Measurements from ENCODE around the gene DHX15. TPM values are rescaled to one million over a fixed set of nuclear protein-coding genes. Genes with fewer than 3 reads are reported as not detected.

DHX15 gene
- total and polyA plus RNA-seq, 8 donors, result 47.5 to 699 (median 127) TPM

DNA sequence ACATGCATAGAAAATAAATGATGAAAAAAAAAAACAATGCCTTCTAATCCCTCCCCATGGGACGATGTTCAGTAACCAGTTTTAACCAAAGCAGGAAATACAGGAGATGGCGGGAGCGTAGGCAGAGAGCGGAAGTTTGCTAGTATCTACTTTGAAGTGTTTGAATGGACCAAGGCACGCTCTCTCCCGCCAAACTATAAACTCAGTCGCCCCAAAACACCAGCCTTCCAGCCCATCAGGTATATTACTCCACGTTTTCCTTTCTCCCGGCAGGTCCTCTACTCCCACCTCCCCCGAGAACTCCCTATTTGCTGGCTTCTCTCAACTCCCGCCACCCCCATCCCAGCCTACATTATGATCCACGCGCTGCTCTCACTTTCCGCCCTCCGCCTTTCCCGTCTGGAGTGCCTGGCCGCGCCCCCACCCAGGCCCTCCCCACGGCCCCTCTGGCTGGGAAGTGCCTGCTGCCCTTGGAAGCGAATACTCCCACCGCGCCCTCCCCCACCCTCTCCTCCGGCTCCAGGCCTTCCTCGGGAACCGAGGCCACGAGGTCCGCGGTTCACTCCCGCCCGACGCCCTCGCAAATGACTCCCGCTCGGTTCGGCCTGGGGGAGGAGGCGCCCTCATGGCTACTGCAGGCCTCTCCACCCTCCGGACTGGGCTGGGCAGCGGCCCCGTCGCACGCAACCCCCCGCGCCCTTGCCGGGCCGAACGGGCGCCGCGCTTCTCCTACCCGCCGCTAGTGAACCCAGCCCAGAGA is 723 bp downstream of the DHX15 start:
- intact Hi-C loops (cut with DNase I; ENCODE audit: low total_unique reads), result no loop called here
- Histone ChIP-seq H3K36me3 (peaks cover 0 to 10% (median 4%) of the 10 kb centered on the region in 4 donors), H3K27me3 (no peaks in the 10 kb centered on the region), H3K27ac (peak overlapping the region; percentile 99 to 100 (median 99)), H3K9me3 (no peaks in the 10 kb centered on the region), H3K4me3 (peak overlapping the region; percentile 96 to 100 (median 98)), H3K4me1 (peaks cover 30 to 55% (median 44%) of the 10 kb centered on the region in 4 donors)
- WGBS, 5 donors, result 0 to 1% (median 1%) methylated on average over 28 to 51 of the region's 51 CpGs
- TF ChIP-seq, protein P1, sequence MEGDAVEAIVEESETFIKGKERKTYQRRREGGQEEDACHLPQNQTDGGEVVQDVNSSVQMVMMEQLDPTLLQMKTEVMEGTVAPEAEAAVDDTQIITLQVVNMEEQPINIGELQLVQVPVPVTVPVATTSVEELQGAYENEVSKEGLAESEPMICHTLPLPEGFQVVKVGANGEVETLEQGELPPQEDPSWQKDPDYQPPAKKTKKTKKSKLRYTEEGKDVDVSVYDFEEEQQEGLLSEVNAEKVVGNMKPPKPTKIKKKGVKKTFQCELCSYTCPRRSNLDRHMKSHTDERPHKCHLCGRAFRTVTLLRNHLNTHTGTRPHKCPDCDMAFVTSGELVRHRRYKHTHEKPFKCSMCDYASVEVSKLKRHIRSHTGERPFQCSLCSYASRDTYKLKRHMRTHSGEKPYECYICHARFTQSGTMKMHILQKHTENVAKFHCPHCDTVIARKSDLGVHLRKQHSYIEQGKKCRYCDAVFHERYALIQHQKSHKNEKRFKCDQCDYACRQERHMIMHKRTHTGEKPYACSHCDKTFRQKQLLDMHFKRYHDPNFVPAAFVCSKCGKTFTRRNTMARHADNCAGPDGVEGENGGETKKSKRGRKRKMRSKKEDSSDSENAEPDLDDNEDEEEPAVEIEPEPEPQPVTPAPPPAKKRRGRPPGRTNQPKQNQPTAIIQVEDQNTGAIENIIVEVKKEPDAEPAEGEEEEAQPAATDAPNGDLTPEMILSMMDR (IDR thresholded peaks at IDR 0.05), result no peak
- no peak for TF ChIP-seq EP300 (IDR thresholded peaks at IDR 0.05)
- peak; percentile 46 to 89 for DNase-seq

DNA sequence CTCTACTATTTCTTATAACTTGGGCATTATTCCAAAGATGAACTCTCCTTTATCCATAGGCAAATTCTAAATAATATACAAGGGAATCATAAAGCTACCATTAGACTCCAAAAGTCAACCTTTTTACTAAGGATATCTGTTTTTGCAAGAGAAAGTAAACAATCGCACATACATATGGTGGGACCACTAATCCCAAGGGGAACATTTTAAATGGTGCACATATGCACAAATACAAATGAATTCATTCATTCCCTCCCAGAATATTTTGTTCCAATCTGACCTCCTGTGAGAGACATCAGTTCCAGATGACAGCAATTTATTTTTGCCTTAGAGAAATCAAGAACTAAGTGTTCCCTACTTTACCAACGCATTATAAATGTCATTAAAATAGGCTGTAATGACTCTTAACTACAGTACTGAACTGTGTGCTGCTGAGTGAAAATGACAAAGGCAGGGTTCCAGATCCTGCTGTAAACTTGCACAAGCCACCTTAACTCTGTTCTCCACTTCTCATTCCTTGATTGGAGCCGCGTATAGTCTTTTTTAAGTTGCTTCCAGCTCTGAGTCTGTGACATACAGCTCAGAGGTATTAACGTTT is 2.0 kb downstream of the DHX15 start:
- H3K4me1 ChIP-seq, result peaks cover 39 to 64% (median 54%) of the 10 kb centered on the region in 4 donors
- peak overlapping the region in 4 of 5 donors; percentile 99 to 100 (median 99) for H3K27ac ChIP-seq
- H3K27me3 ChIP-seq, result no peaks in the 10 kb centered on the region
- TF ChIP-seq, protein P1 (IDR thresholded peaks at IDR 0.05), result no peak
- no peak for TF ChIP-seq EP300 (IDR thresholded peaks at IDR 0.05)
- no peak for TF ChIP-seq POLR2AphosphoS5 (IDR thresholded peaks at IDR 0.05)
- TF ChIP-seq POLR2A (IDR thresholded peaks at IDR 0.05), result no peak
- no peaks in the 10 kb centered on the region for H3K9me3 ChIP-seq
- H3K36me3 ChIP-seq, result peaks cover 0 to 10% (median 4%) of the 10 kb centered on the region in 4 donors
- 8 to 11% (median 8%) methylated on average over 5 of the region's 5 CpGs for WGBS, 5 donors
- peak in 1 of 2 donors; percentile 35 for DNase-seq
- intact Hi-C loops (cut with DNase I; ENCODE audit: low total_unique reads), result no loop called here
- H3K4me3 ChIP-seq, result peak overlapping the region; percentile 96 to 100 (median 98)

DNA sequence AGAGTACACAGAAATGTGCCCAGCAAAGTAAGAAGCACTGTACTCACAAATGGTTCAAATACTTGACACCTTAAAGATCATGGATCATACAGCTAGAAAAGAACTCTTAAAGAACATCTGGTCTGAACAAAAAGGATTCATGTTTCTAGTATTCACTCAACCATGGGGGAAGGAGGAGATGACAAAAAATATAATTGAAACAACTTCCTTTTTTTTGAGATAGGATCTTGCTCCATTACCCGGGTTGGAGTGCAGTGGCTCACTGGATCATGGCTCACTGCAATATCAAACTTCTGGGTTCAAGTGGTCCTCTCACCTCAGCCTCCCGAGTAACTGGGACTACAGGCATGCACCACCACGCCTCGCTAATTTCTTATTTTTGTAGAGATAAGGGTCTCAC is 6.0 kb downstream of the DHX15 start:
- WGBS, 5 donors, result 73 to 81% (median 78%) methylated on average over 4 of the region's 4 CpGs
- intact Hi-C loops (cut with DNase I; ENCODE audit: low total_unique reads), result no loop called here
- peaks cover 47 to 96% (median 63%) of the 10 kb centered on the region in 4 donors for H3K4me1 ChIP-seq

DNA sequence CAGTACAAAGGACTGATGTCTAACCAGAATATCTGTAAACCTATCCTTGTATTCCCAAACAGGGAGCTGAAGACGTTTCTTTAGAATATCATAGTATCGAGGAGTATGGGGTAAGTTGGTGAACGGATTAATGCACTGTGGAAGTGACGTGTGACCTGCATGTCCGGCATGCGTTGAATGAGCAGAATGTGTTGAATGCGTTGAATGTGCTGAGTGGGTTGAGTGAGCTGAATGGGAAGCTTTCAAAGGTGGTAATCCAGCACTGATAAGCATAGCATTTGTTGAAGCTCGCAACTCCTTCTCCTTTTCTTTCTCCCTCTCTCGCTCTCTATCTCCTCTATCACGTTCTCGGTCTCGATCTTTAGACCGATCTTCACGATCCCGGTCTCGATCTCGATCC is 8.1 kb downstream of the DHX15 start:
- intact Hi-C loops (cut with DNase I; ENCODE audit: low total_unique reads), result no loop called here
- H3K9me3 ChIP-seq, result no peaks in the 10 kb centered on the region
- H3K27me3 ChIP-seq, result no peaks in the 10 kb centered on the region
- peaks cover 25 to 65% (median 52%) of the 10 kb centered on the region in 4 donors for H3K36me3 ChIP-seq
- 93 to 95% (median 94%) methylated on average over 17 of the region's 17 CpGs for WGBS, 5 donors
- no peak for DNase-seq
- TF ChIP-seq, protein P1 (IDR thresholded peaks at IDR 0.05), result no peak
- no peak for TF ChIP-seq EP300 (IDR thresholded peaks at IDR 0.05)
- no peak for TF ChIP-seq POLR2A (IDR thresholded peaks at IDR 0.05)
- TF ChIP-seq POLR2AphosphoS5 (IDR thresholded peaks at IDR 0.05), result no peak
- H3K4me3 ChIP-seq, result no peak overlapping the region
- no peak overlapping the region for H3K27ac ChIP-seq
- peaks cover 35 to 98% (median 55%) of the 10 kb centered on the region in 4 donors for H3K4me1 ChIP-seq

More for the DNA sequence above, 6.0 kb downstream of the DHX15 start:
- H3K27ac ChIP-seq, result no peak overlapping the region
- no peak for DNase-seq
- H3K36me3 ChIP-seq, result peaks cover 20 to 45% (median 32%) of the 10 kb centered on the region in 4 donors
- H3K9me3 ChIP-seq, result no peaks in the 10 kb centered on the region
- H3K4me3 ChIP-seq, result no peak overlapping the region
- no peaks in the 10 kb centered on the region for H3K27me3 ChIP-seq
- TF ChIP-seq POLR2A (IDR thresholded peaks at IDR 0.05) (no peak), POLR2AphosphoS5 (IDR thresholded peaks at IDR 0.05) (no peak), EP300 (IDR thresholded peaks at IDR 0.05) (no peak)
- TF ChIP-seq, protein P1 (IDR thresholded peaks at IDR 0.05), result no peak

Measured in stomach (tissue), 9 donors.